ENCODE data around the gene SOWAHA. TPM values are rescaled to one million over a fixed set of nuclear protein-coding genes. Genes with fewer than 3 reads are reported as not detected.

Gene SOWAHA
- total RNA-seq, 2 donors from 2014 or later, result not detected

- DNase-seq, result no peak
- H3K4me1 Mint-ChIP-seq, result peaks cover 16% of the 10 kb centered on the region
- no peak for ATAC-seq
- H3K9me3 ChIP-seq (ENCODE audit: control insufficient read depth, low read length, poor library complexity, severe bottlenecking), result no peaks in the 10 kb centered on the region
- H3K27me3 Mint-ChIP-seq, result peaks cover 49% of the 10 kb centered on the region
- H3K36me3 Mint-ChIP-seq (ENCODE audit: low read depth), result peaks cover 4% of the 10 kb centered on the region
- peak overlapping the region; percentile 89 for H3K4me3 Mint-ChIP-seq
- no peak overlapping the region for H3K27ac Mint-ChIP-seq
Measured at GRCh38 chr5:132828846-132829494, 15.9 kb downstream of the SOWAHA start.

GRCh38 chr5:132829742-132830435 lies 16.8 kb downstream of the SOWAHA start:
- ATAC-seq (peak; percentile 93), DNase-seq (peak; percentile 55 to 65 (median 61))
- Mint-ChIP-seq H3K27me3 (peaks cover 53% of the 10 kb centered on the region), H3K4me1 (peaks cover 16% of the 10 kb centered on the region), H3K36me3 (ENCODE audit: low read depth) (peaks cover 4% of the 10 kb centered on the region), H3K27ac (no peak overlapping the region), H3K4me3 (peak overlapping the region; percentile 89)
- no peaks in the 10 kb centered on the region for H3K9me3 ChIP-seq (ENCODE audit: control insufficient read depth, low read length, poor library complexity, severe bottlenecking)

- peaks cover 53% of the 10 kb centered on the region for H3K27me3 Mint-ChIP-seq
Measured at GRCh38 chr5:132830436-132831094, 17.5 kb downstream of the SOWAHA start, which contains the start of gene SHROOM1. Gene SHROOM1, minus strand, starts transcription at chr5:132830647. Its CDS starts 4,507 bp downstream, at chr5:132826140.

GRCh38 chr5:132831095-132831860 lies 18.2 kb downstream of the SOWAHA start:
- H3K27me3 Mint-ChIP-seq, result peaks cover 48% of the 10 kb centered on the region
- no peaks in the 10 kb centered on the region for H3K9me3 ChIP-seq (ENCODE audit: control insufficient read depth, low read length, poor library complexity, severe bottlenecking)
- no peak overlapping the region for H3K27ac Mint-ChIP-seq
- DNase-seq (no peak), ATAC-seq (no peak)
- peak overlapping the region; percentile 86 for H3K4me3 Mint-ChIP-seq
- H3K36me3 Mint-ChIP-seq (ENCODE audit: low read depth), result peaks cover 4% of the 10 kb centered on the region
- peaks cover 10% of the 10 kb centered on the region for H3K4me1 Mint-ChIP-seq

More at GRCh38 chr5:132830436-132831094, 17.5 kb downstream of the SOWAHA start, which contains the start of gene SHROOM1:
- H3K4me3 Mint-ChIP-seq, result peak within 1 kb of the TSS; percentile 89
- H3K36me3 Mint-ChIP-seq (ENCODE audit: low read depth), result peaks cover 4% of the 10 kb centered on the region
- H3K9me3 ChIP-seq (ENCODE audit: control insufficient read depth, low read length, poor library complexity, severe bottlenecking), result no peaks in the 10 kb centered on the region
- peak; percentile 32 for ATAC-seq
- H3K27ac Mint-ChIP-seq, result no peak within 1 kb of the TSS
- H3K4me1 Mint-ChIP-seq, result peaks cover 14% of the 10 kb centered on the region
- DNase-seq, result no peak

GRCh38 chr5:132832612-132833011 lies 19.5 kb downstream of the SOWAHA start:
- no peak for DNase-seq
- H3K36me3 Mint-ChIP-seq (ENCODE audit: low read depth), result no peaks in the 10 kb centered on the region
- peaks cover 34% of the 10 kb centered on the region for H3K27me3 Mint-ChIP-seq
- no peak for ATAC-seq
- peaks cover 10% of the 10 kb centered on the region for H3K4me1 Mint-ChIP-seq
- no peaks in the 10 kb centered on the region for H3K9me3 ChIP-seq (ENCODE audit: control insufficient read depth, low read length, poor library complexity, severe bottlenecking)
- H3K27ac Mint-ChIP-seq, result no peak overlapping the region
- no peak overlapping the region for H3K4me3 Mint-ChIP-seq

GRCh38 chr5:132834057-132834456 lies 21.0 kb downstream of the SOWAHA start:
- no peaks in the 10 kb centered on the region for H3K9me3 ChIP-seq (ENCODE audit: control insufficient read depth, low read length, poor library complexity, severe bottlenecking)
- H3K4me3 Mint-ChIP-seq, result no peak overlapping the region
- H3K27ac Mint-ChIP-seq, result no peak overlapping the region
- no peak for DNase-seq
- ATAC-seq, result no peak
- H3K36me3 Mint-ChIP-seq (ENCODE audit: low read depth), result no peaks in the 10 kb centered on the region
- H3K27me3 Mint-ChIP-seq, result peaks cover 27% of the 10 kb centered on the region
- peaks cover 10% of the 10 kb centered on the region for H3K4me1 Mint-ChIP-seq

- no peaks in the 10 kb centered on the region for H3K9me3 ChIP-seq (ENCODE audit: control insufficient read depth, low read length, poor library complexity, severe bottlenecking)
- no peak for ATAC-seq
- no peaks in the 10 kb centered on the region for H3K4me1 Mint-ChIP-seq
- H3K36me3 Mint-ChIP-seq (ENCODE audit: low read depth), result no peaks in the 10 kb centered on the region
- no peak overlapping the region for H3K27ac Mint-ChIP-seq
- DNase-seq, result no peak
- peaks cover 11% of the 10 kb centered on the region for H3K27me3 Mint-ChIP-seq
- H3K4me3 Mint-ChIP-seq, result no peak overlapping the region
Measured at GRCh38 chr5:132836852-132837251, 23.8 kb downstream of the SOWAHA start.

- DNase-seq, result no peak
- Mint-ChIP-seq H3K4me3 (no peak overlapping the region), H3K36me3 (ENCODE audit: low read depth) (no peaks in the 10 kb centered on the region), H3K27ac (no peak overlapping the region), H3K4me1 (no peaks in the 10 kb centered on the region), H3K27me3 (peaks cover 8% of the 10 kb centered on the region)
- H3K9me3 ChIP-seq (ENCODE audit: control insufficient read depth, low read length, poor library complexity, severe bottlenecking), result no peaks in the 10 kb centered on the region
- ATAC-seq, result no peak
Measured at GRCh38 chr5:132837868-132838267, 24.8 kb downstream of the SOWAHA start.

- Mint-ChIP-seq H3K4me3 (no peak overlapping the region), H3K4me1 (no peaks in the 10 kb centered on the region), H3K27me3 (peaks cover 6% of the 10 kb centered on the region), H3K36me3 (ENCODE audit: low read depth) (no peaks in the 10 kb centered on the region), H3K27ac (no peak overlapping the region)
- DNase-seq, result no peak
- H3K9me3 ChIP-seq (ENCODE audit: control insufficient read depth, low read length, poor library complexity, severe bottlenecking), result no peaks in the 10 kb centered on the region
- ATAC-seq, result no peak
Measured at GRCh38 chr5:132838516-132839282, 25.6 kb downstream of the SOWAHA start.

GRCh38 chr5:132839426-132840301 lies 26.6 kb downstream of the SOWAHA start:
- H3K9me3 ChIP-seq (ENCODE audit: control insufficient read depth, low read length, poor library complexity, severe bottlenecking), result no peaks in the 10 kb centered on the region
- DNase-seq (no peak), ATAC-seq (no peak)
- Mint-ChIP-seq H3K4me3 (no peak overlapping the region), H3K4me1 (no peaks in the 10 kb centered on the region), H3K36me3 (ENCODE audit: low read depth) (no peaks in the 10 kb centered on the region), H3K27me3 (no peaks in the 10 kb centered on the region), H3K27ac (no peak overlapping the region)

- H3K4me1 Mint-ChIP-seq, result no peaks in the 10 kb centered on the region
- H3K9me3 ChIP-seq (ENCODE audit: control insufficient read depth, low read length, poor library complexity, severe bottlenecking), result no peaks in the 10 kb centered on the region
- no peak overlapping the region for H3K4me3 Mint-ChIP-seq
- no peak overlapping the region for H3K27ac Mint-ChIP-seq
- DNase-seq (no peak), ATAC-seq (no peak)
- no peaks in the 10 kb centered on the region for H3K27me3 Mint-ChIP-seq
- H3K36me3 Mint-ChIP-seq (ENCODE audit: low read depth), result no peaks in the 10 kb centered on the region
Measured at GRCh38 chr5:132840313-132840712, 27.2 kb downstream of the SOWAHA start.

- Mint-ChIP-seq H3K4me3 (no peak overlapping the region), H3K27ac (no peak overlapping the region), H3K27me3 (no peaks in the 10 kb centered on the region), H3K4me1 (no peaks in the 10 kb centered on the region), H3K36me3 (ENCODE audit: low read depth) (no peaks in the 10 kb centered on the region)
- ATAC-seq (no peak), DNase-seq (no peak)
- H3K9me3 ChIP-seq (ENCODE audit: control insufficient read depth, low read length, poor library complexity, severe bottlenecking), result no peaks in the 10 kb centered on the region
Measured at GRCh38 chr5:132840896-132841295, 27.8 kb downstream of the SOWAHA start.

All from T-helper 17 cell (primary cell).